Astrocyte (in vitro differentiated cells and primary cell): Measurements from ENCODE around the gene DNAH3. TPM values are rescaled to one million over a fixed set of nuclear protein-coding genes. Genes with fewer than 3 reads are reported as not detected.

Source experiments
- DNase-seq: peaks from one replicate; pipeline ENCODE4 v3.0.0-alpha.2; 2010; ENCODE audit warnings: low read depth
- FAIRE-seq: peaks from 2 replicates; lab custom pipeline; 2011; peaks lifted over from hg19 to GRCh38; lab: Jason Lieb, UNC
- H2AFZ ChIP-seq: 2 replicates; pipeline ENCODE4 v1.6.0; 2012; ENCODE audit warnings: low read depth, low read length, inconsistent platforms
- H3K27ac ChIP-seq: 2 replicates; pipeline ENCODE4 v1.5.1; 2011; ENCODE audit warnings: low read depth, low read length, inconsistent platforms
- H3K27me3 ChIP-seq: 2 replicates; pipeline ENCODE4 v1.6.0; 2011; ENCODE audit warnings: low read length, inconsistent platforms; ENCODE audit not compliant: insufficient read depth
- H3K36me3 ChIP-seq: 2 replicates; pipeline ENCODE4 v1.5.1; 2011; ENCODE audit warnings: low read length, inconsistent platforms; ENCODE audit not compliant: insufficient read depth
- H3K4me1 ChIP-seq: 2 replicates; pipeline ENCODE4 v1.5.1; 2011; ENCODE audit warnings: low read length, inconsistent platforms; ENCODE audit not compliant: insufficient read depth
- H3K4me2 ChIP-seq: 2 replicates; pipeline ENCODE4 v1.6.0; 2012; ENCODE audit warnings: low read length, inconsistent platforms
- H3K4me3 ChIP-seq: 2 replicates; pipeline ENCODE4 v1.5.1; 2011; ENCODE audit warnings: low read depth, mild to moderate bottlenecking, low read length, inconsistent platforms; ENCODE audit not compliant: insufficient read depth
- H3K79me2 ChIP-seq: 2 replicates; pipeline ENCODE4 v1.6.0; 2012; ENCODE audit warnings: mild to moderate bottlenecking, low read length, inconsistent platforms; ENCODE audit not compliant: insufficient read depth
- H3K9ac ChIP-seq: 2 replicates; pipeline ENCODE4 v1.6.0; 2012; ENCODE audit warnings: mild to moderate bottlenecking, low read length, inconsistent platforms
- H3K9me3 ChIP-seq: 2 replicates; pipeline ENCODE4 v1.5.1; 2012; ENCODE audit warnings: low read depth, mild to moderate bottlenecking, low read length, inconsistent platforms; ENCODE audit not compliant: insufficient read depth
- H4K20me1 ChIP-seq: 2 replicates; pipeline ENCODE4 v1.6.0; 2012; ENCODE audit warnings: low read length, inconsistent platforms; ENCODE audit not compliant: insufficient read depth
- H3K27ac Mint-ChIP-seq: one replicate; pipeline ENCODE4 v1.8.0; 2021; ENCODE audit warnings: mild to moderate bottlenecking, mixed read lengths; ENCODE audit not compliant: unreplicated experiment
- H3K27me3 Mint-ChIP-seq: one replicate; pipeline ENCODE4 v1.8.0; 2021; ENCODE audit warnings: low read depth, mixed read lengths; ENCODE audit not compliant: unreplicated experiment
- H3K36me3 Mint-ChIP-seq: one replicate; pipeline ENCODE4 v1.8.0; 2021; ENCODE audit warnings: low read depth, mixed read lengths; ENCODE audit not compliant: unreplicated experiment
- H3K4me1 Mint-ChIP-seq: one replicate; pipeline ENCODE4 v1.8.0; 2021; ENCODE audit warnings: low read depth, mixed read lengths; ENCODE audit not compliant: unreplicated experiment
- H3K4me3 Mint-ChIP-seq: one replicate; pipeline ENCODE4 v1.8.0; 2021; ENCODE audit warnings: mild to moderate bottlenecking, moderate library complexity, mixed read lengths; ENCODE audit not compliant: unreplicated experiment
- H3K9me3 Mint-ChIP-seq: one replicate; pipeline ENCODE4 v1.8.0; 2021; ENCODE audit warnings: mild to moderate bottlenecking, mixed read lengths; ENCODE audit not compliant: unreplicated experiment
- EZH2 ChIP-seq: IDR thresholded peaks from 2 replicates; pipeline ENCODE4 v1.6.1; 2012; ENCODE audit warnings: mild to moderate bottlenecking, low read length, inconsistent platforms; ENCODE audit not compliant: insufficient read depth
- total RNA-seq: library from RNA; stranded (reverse); gene quantifications from 2 replicates; pipeline ENCODE4 v1.2.1, GENCODE V29; 2021
- TF ChIP-seq, protein P1 (sequence below): IDR thresholded peaks from 2 replicates; pipeline ENCODE4 v1.5.1; 2011; ENCODE audit warnings: low read depth, mild to moderate bottlenecking, inconsistent platforms, low read length, moderate library complexity; ENCODE audit not compliant: insufficient read depth

Gene DNAH3
- total RNA-seq, 1 donor from 2014 or later: not detected

DNA sequence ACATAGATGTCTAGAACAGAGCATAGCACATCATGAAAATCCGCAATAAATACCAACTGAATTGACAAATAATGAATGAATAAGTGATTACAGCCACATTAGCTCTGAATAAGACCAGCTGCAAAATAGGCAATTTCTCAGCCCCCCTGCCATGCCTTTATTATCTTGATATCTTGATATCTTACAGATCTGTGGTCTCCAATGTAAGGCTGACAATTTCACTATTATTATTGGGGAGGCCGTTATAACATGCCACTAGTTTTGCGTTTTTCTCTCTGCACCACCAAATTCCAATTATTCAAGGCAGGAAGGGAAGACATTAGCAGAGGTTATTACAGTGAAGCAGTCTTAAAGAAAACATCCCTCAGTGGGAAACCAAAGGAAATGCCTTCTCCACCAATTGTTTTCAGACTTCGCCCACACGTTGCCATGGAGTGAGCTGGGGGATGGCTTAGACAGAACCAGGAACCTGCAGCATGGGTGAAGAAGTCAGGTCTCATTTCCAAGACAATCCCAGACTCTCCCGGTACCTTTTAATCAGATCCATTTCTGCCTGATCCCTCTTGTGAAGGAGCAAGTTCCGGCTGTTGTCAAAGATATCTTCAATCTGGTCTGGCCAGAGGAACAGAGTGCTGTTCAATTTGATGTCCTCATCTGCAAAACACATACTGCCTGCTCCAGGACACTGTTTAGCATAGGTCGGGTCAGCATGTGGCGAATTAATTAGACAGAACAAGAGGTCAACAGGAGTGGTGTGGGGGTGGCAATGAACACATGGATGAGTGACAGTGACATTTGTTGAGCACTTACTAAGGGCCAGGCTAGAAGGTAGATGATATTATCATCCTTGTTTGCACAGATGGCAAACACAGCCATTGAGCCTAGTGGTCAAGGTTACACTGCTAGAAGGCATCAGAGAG is 46.4 kb downstream of the DNAH3 start:
- no peaks in the 10 kb centered on the region for H3K79me2 ChIP-seq
- TF ChIP-seq EZH2: no peak
- TF ChIP-seq, protein P1, sequence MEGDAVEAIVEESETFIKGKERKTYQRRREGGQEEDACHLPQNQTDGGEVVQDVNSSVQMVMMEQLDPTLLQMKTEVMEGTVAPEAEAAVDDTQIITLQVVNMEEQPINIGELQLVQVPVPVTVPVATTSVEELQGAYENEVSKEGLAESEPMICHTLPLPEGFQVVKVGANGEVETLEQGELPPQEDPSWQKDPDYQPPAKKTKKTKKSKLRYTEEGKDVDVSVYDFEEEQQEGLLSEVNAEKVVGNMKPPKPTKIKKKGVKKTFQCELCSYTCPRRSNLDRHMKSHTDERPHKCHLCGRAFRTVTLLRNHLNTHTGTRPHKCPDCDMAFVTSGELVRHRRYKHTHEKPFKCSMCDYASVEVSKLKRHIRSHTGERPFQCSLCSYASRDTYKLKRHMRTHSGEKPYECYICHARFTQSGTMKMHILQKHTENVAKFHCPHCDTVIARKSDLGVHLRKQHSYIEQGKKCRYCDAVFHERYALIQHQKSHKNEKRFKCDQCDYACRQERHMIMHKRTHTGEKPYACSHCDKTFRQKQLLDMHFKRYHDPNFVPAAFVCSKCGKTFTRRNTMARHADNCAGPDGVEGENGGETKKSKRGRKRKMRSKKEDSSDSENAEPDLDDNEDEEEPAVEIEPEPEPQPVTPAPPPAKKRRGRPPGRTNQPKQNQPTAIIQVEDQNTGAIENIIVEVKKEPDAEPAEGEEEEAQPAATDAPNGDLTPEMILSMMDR: no peak
- Mint-ChIP-seq H3K4me3 (peak overlapping the region; percentile 64), H3K4me1 (peaks cover 25% of the 10 kb centered on the region), H3K27ac (peak overlapping the region; percentile 75), H3K27me3 (no peaks in the 10 kb centered on the region), H3K9me3 (no peaks in the 10 kb centered on the region), H3K36me3 (no peaks in the 10 kb centered on the region)
- peak; percentile 29 for FAIRE-seq
- H4K20me1 ChIP-seq: no peaks in the 10 kb centered on the region
- peak overlapping the region; percentile 4 for H3K9ac ChIP-seq
- peak overlapping the region; percentile 50 for H2AFZ ChIP-seq
- peaks cover 24% of the 10 kb centered on the region for H3K4me1 ChIP-seq
- peak overlapping the region; percentile 15 for H3K4me3 ChIP-seq
- H3K27me3 ChIP-seq: no peaks in the 10 kb centered on the region
- H3K27ac ChIP-seq: peak overlapping the region; percentile 6
- peak overlapping the region; percentile 76 for H3K4me2 ChIP-seq
- DNase-seq: peak; percentile 86
- no peaks in the 10 kb centered on the region for H3K36me3 ChIP-seq
- no peaks in the 10 kb centered on the region for H3K9me3 ChIP-seq

DNA sequence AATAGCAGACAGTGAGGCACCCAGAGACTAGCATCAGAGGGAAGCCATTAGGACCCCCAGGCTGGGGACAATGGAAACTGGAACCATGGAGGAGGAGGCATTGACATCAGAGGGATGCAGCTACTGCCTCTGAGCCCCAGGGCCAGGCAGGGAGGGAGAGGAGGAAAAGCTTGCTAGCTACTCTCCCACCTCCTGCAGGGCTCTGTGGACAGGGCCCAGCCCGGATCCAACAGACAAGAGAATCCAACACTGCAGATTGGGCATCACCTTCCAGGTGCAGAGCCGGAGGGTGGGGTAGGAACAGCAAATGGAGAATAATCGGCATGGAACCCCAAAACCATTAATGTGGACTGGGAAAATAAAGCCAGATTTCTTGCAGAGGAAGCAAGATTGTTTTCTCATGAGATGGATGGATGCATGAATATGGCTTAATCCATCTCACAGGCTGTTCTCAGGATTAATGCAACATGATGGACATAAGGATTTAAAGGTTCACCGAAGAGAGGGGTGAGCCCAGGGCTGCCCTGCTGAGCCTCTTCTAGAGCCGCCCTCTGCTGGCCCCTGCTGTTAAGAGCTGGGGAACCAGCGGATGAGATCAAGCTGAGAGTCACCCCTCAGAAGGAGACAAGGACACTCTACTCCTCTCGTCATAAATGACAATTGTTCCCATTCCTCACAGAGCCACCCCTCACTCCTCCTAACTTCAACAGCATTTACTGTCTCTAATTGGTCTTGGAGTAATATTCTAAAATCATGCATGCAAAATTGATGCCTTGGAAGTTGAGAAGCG is 48.8 kb downstream of the DNAH3 start:
- no peaks in the 10 kb centered on the region for H3K9me3 Mint-ChIP-seq
- FAIRE-seq (no peak), DNase-seq (no peak)
- H3K27ac Mint-ChIP-seq: no peak overlapping the region
- H3K4me2 ChIP-seq: no peak overlapping the region
- H3K27me3 ChIP-seq: no peaks in the 10 kb centered on the region
- no peaks in the 10 kb centered on the region for H3K79me2 ChIP-seq
- peaks cover 33% of the 10 kb centered on the region for H3K4me1 ChIP-seq
- H3K9me3 ChIP-seq: no peaks in the 10 kb centered on the region
- H3K27ac ChIP-seq: no peak overlapping the region
- H3K27me3 Mint-ChIP-seq: no peaks in the 10 kb centered on the region
- TF ChIP-seq, protein P1: peak; percentile 19
- no peak for TF ChIP-seq EZH2
- H3K36me3 ChIP-seq: no peaks in the 10 kb centered on the region
- H4K20me1 ChIP-seq: no peaks in the 10 kb centered on the region
- no peak overlapping the region for H3K4me3 Mint-ChIP-seq
- peaks cover 34% of the 10 kb centered on the region for H3K4me1 Mint-ChIP-seq
- H3K9ac ChIP-seq: no peak overlapping the region
- H3K4me3 ChIP-seq: no peak overlapping the region
- H2AFZ ChIP-seq: peak overlapping the region; percentile 38
- no peaks in the 10 kb centered on the region for H3K36me3 Mint-ChIP-seq
